Activated naive CD4-positive, alpha-beta T cell treated with anti-CD3 and anti-CD28 coated beads, Interleukin-2, amount 50 U/mL, for 16 hours (primary cell): Measurements from ENCODE around the gene MTA2.

Source experiments
- DNase-seq: peaks from one replicate; pipeline ENCODE4 v3.0.0-alpha.2; 2020

MTA2 gene

DNA sequence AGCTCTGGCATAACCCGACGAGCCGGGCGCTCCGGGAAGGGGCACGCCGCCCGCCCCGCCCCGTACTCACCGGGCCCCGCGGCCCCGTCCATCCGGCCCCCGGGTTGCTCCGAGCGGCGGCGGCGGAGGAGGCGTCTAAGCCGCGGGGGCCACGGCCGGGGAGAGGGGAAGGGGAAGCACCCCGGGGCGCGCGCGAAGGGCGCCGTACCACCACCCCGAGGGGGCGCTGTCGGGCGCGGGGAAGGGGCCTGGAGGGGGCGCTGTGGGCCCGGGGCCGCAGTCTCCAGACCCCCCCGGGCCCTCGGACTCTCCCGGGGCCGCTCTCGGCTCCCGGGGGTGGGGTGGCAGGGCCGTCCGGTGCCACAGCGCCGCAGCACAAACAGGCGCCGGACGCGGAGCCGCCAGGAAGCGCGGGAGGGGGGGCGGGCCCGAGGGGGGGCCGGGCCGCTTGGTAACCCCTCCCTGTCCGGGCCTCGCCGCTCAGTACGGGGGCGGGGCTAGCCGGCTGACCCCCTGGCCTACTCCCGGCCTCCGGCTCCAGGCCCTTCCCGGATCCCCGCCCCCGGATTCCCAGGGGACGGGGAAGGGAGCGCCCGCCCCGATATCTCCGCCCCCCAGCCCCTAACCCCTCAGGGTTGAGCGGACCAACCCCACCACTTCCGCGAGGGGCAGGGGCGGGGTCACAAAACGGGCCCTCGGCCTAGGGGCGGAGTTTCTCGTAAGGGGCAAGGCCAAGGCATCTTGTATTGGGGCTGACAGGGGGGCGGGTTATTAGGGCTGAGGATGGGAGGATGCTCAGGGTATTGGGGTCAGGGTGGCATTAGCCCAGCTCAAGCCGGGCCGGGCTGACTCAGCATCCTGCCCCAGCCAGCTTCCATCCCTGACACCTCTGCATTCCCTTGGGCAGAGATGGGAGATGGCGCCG lies 11.0 kb upstream of the MTA2 start, which contains the start of the genes EML3 and ROM1:
Gene EML3, minus strand, starts transcription at position 410 of the 925 bp plus-strand sequence. Its CDS starts 318 bp downstream, at position 92.
Gene ROM1, plus strand, starts transcription at position 892 of the 925 bp plus-strand sequence. Its CDS starts 25 bp downstream, at position 917.
- DNase-seq: peak; percentile 90

DNA sequence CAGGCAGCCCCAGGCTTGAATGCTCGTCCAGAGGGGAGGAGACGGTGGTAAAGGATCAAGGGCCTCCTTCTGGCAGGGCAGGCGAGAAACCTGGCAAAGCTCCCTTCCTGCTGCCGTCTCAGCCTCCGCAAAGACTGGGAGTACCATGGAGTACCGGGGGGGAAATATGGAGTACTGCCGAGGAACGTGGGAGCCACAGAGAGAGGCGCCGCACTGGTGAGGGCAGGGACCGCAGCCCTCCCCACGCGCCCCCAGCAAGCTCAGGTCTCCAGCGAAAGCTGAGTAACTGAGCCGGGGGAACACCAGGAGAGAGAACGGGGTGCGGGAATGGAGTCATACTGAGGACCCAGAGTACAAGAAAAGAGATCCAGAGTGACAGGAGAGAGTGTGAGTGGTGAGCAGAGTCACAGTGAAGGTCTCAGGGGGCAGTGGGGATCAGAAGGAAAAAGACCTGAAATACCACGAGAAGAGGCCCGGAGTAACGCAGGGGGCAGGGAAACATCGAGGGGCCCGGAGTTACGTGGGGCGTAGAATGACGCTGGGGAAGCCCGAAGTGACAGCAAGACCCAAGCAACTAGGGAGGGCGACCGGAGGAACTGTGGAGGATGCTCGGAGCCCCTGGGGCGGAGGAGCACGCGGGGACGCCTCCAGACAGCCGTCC lies 10.2 kb upstream of the MTA2 start:
- DNase-seq: peak; percentile 65

DNA sequence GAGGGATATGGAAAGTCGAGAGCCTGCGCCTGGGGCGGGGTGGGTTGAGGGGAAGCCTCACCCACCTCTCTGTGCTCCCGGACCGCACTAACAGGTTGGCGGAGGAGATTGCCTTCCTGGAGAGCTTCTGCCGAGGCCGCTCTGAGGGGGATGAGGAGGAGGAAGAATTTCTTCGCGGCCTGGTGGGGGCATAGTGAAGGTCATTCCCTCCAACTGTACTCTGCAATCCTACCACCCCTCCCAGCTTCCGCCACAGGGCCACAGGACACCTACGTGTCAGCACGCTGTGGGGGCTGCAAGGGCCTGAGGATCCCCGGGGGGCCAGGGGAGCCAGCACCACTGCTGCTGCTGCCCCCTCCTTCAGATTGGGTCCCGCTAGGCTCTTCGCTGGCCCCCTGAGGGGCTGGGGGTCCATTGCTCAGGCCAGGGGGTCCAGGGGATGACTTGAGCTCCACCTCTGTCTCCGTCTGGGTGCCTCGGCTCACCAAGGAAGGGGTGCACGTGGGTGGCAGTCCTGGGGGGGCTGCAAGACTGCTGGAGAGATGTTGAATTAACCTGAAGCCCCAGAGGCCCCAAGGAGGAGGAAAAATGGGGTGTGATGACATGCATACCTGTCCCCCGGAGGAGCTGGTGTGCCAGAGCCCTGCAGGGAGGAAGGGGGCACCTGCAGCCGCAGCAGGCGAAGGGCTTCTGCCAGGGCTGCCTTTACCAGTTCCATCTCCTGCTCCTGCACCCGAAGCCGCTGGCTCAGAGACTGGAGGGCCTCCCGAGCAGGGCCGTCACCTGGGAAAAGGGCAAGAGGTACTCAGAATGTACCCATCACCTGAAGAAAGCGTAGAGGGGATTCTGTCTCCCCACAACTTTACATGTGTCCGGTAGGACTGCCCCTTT lies 9.4 kb upstream of the MTA2 start:
- no peak for DNase-seq

- no peak for DNase-seq
These were observed 8.7 kb upstream of the MTA2 start for GRCh38 chr11:62610403-62610802.

GRCh38 chr11:62608776-62609175 lies 7.1 kb upstream of the MTA2 start:
- no peak for DNase-seq

GRCh38 chr11:62607714-62608113 lies 6.0 kb upstream of the MTA2 start:
- no peak for DNase-seq

GRCh38 chr11:62605902-62606301 lies 4.2 kb upstream of the MTA2 start:
- DNase-seq: no peak

GRCh38 chr11:62605467-62605866 lies 3.8 kb upstream of the MTA2 start:
- no peak for DNase-seq

DNA sequence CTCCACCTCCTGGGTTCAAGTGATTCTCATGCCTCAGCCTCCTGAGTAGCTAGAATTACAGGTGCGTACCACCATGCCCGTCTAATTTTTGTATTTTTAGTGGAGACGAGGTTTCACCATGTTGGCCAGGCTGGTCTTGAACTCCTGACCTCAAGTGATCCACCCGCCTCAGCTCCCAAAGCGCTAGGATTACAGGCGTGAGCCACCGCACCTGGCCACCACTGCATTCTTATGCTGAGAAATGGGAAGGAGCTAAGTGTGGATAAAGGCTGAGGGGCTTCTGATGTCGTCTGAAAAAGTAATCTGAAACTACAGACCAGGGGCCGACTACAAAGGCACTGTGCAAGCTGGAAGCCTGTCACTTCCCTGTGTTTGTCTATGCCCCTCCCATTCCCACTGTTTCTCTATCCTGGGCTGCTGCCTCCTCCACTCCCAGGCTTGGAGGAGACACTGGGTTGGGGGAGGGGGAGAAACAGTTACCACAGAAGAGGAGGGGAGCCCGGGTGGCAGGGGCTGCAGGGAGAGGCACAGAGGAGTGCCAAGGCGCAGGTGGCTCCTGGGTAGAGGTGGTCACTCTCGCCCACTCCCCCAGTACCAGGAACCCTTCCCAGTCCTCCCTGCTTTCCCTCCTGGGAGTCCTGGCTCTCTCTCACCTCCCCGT lies 2.9 kb upstream of the MTA2 start:
- no peak for DNase-seq

- no peak for DNase-seq
These were observed 2.2 kb upstream of the MTA2 start for GRCh38 chr11:62603776-62604299.

GRCh38 chr11:62603072-62603408 lies 1.4 kb upstream of the MTA2 start:
- DNase-seq: no peak

DNA sequence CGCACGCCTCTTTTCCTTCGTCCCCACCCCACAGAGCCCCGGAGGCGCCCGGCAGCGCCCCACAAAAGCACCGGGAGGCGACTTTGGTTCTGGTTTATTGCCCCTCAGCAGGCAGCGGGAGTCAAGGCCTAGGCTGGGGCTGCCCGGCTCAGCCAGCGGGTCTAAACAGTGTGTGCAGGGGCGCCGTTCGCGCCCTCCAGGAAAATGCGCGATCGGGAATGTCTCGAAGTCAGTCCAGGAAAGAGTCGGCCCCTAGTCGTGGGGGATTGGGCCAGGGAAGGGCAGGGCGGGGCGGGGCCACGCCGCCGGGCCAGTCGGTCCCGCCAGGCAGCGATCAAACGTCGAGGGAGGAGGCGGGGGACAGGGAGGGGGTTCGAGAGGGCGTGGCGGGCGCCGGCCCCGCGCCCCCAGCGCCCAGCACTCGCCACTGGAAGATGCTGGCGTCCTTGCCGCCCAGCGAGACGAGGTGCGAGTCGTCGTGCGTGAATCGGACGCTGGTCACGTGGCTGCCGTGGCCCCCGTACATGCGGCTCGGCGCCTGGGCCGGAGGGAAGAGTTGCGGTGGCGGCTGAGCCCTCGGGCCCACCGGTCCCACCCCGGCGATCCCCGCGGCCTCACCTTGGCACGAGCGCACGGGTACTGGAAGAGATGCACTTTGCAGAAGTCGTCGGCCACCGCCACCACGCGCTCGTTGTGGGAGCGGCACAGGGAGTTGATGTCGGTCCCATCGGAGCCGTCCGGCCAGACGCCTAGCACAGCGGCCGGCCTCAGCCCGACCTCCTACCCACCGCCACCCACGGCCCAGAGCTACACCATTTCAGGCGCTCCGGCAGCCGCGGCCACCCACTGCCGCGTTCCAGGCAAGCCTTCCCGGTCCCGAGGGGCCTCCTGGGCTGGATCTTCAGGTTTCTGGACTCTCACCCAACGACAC lies 741 bp upstream of the MTA2 start:
- DNase-seq: peak; percentile 34

GRCh38 chr11:62601122-62601371 lies 618 bp downstream of the MTA2 start:
- DNase-seq: peak; percentile 59

DNA sequence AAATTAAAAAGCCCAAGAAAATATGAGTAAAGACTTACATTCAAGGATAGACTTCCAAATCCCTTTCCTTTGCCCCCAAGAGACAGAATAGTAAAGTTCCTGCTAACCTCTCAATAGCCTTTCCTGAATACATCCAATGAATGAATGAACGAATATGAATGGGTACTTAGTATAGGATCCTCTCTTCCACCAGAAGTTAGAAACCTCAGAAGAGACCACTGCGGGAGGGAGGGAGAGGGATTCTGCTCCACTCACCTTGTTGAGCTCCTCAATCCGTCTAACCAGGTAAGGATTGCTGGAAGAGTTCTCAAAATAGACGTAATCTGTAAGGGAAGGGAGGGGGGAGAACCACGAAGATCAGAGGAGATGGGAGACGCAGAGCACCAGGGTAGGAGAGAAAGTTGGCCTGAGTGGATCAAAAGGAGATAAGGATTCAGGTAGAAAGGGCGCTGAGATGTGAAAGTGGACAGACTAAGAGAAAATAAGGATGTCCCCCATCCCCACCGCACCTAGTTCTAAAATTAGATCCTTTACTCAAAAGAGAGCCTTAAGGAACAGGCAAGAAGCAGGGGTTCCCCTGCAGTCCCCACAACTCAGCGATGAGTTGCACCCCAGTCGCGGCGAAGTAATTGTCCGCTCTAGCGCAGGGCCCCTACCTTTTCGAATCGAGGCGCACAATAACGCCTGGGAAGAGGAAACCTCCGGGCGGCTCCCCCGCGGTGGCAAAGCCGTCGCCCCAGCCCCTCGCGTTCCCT lies 1.1 kb downstream of the MTA2 start:
- DNase-seq: no peak

DNA sequence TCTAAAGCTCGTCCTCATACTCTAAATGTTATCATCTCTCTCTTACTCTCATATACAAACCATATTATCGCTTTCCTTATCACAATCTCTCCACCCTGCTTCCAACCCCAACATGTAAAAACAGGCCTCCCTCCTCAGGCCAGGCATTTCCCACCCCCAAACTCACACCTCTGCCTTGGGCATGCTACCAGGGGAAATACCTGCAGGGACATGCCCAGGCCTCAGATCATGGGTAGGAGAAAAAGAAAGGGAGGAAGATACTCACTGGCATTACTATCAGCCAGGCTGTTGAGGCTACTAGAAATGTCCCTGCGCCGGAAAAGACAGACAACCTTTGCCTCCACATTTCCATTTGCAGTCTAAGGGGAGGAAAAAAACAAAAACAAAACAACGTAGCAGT lies 1.8 kb downstream of the MTA2 start:
- DNase-seq: no peak

GRCh38 chr11:62599069-62599696 lies 2.5 kb downstream of the MTA2 start:
- DNase-seq: peak; percentile 96

GRCh38 chr11:62595124-62595523 lies 6.5 kb downstream of the MTA2 start:
- DNase-seq: no peak

DNA sequence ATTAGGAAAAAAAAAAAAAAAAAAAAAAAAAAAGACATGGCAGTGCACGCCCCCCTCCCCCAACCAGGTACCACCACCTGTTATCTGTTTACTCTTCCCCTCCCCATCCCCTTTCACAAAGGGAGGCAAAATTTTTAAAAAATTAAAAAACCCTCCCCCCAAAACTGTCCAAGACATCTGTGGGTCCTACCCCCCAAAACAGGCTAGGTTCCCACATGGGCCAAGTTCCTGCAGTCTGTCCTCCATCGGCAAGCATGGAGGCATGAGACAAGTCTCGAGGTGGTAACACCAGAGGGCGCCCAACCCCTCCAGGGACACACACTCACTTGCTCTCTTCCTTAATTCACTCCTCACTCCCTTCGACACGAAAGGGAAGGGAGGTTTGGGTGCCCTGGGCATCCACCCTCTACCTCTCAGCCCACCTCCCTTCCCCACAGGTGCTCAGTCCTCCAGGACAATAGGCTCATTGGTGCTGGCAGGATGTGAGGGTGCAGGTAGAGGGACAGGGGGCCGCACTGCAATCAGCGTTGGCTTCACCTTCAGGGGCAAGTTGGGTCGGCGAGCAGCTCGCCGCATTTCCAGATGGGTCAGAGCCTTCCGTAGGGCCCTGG lies 8.1 kb downstream of the MTA2 start:
- DNase-seq: peak; percentile 77

DNA sequence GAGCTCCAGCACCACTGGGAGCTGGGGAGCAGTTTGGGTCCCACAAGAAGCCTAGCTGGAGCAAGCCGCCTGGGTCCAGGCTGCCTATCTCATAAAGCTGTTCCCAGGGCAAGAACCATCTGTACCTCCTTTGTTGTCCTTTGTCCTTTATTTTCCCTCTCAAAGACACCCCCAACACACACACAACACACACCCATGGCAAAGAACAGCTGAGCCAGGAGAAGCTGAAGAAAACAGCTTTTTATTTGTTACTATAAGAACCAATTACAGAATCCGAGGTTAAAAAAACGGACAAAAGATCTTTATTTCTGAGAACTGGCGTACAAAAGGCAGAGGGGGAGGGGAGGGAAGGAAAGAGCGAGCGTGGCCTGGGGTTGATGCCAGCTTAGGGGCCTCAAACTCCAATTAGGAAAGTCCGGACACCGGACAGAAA lies 8.7 kb downstream of the MTA2 start:
- no peak for DNase-seq
